GM12892 (cell line): ENCODE measurements around the gene NRXN3.

Experiments
- POLR2A ChIP-seq: IDR thresholded peaks from 2 replicates; pipeline ENCODE4 v1.6.1; 2011; ENCODE audit warnings: low read depth, low read length, control low read depth
- POLR2AphosphoS5 ChIP-seq: IDR thresholded peaks from 2 replicates; pipeline ENCODE4 v1.6.1; 2011; ENCODE audit warnings: low read depth, low read length, control low read depth

DNA sequence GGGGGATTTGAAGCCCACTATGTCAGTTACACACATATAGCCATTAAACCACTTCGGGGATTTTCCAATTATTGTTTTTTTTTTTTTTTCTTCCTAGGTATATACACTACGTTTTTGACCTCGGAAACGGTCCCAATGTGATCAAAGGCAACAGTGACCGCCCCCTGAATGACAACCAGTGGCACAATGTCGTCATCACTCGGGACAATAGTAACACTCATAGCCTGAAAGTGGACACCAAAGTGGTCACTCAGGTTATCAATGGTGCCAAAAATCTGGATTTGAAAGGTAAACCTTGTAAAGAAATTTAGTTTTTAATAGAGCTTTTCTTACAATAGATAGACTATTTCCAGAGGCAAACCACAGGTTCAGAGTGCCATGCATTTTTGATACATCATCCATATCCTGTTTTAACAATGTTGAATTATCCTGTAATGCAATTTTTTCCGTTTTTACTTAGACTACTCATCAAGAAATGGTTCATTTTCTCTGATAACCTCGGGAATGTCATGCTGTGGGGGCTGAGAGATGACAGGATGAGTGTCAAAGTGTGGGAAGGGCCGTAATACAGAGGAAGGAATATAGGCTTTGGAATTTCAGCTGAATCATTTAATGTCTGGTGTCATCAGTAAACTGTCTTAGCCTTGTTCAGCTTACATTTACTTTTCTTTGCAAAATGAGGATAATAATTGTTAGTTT is 797.1 kb downstream of the NRXN3 start:
- TF ChIP-seq POLR2A (no peak), POLR2AphosphoS5 (no peak)
